ENCODE results near the gene DGAT2.

The DGAT2 gene

DNA sequence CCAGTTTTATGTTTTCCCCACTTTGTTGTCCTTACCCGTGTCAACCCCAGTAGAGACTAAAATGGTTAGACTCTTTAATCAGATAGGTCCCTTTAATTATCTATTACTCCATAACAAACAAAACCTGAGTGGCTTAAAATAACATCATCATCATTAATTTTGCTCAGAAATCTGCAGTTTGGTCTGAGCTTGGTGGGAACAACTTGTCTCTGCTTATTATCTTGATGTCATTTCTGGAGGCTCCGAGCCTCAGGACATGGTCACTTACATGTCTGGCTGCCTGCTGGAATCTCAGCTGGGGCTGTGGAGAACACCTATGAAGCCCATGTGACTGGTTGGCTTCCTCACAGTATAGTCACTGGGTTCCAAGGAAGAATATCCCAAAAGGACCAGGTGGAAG lies 73.2 kb downstream of the DGAT2 start:
- ChIA-PET POLR2A (ENCODE audit: low non-redundant PET) (no interaction called here), CTCF (no interaction called here)
- no peak for DNase-seq (ENCODE audit: low spot score)
- H3K27ac ChIP-seq: no peak overlapping the region
- TF ChIP-seq, protein P1, sequence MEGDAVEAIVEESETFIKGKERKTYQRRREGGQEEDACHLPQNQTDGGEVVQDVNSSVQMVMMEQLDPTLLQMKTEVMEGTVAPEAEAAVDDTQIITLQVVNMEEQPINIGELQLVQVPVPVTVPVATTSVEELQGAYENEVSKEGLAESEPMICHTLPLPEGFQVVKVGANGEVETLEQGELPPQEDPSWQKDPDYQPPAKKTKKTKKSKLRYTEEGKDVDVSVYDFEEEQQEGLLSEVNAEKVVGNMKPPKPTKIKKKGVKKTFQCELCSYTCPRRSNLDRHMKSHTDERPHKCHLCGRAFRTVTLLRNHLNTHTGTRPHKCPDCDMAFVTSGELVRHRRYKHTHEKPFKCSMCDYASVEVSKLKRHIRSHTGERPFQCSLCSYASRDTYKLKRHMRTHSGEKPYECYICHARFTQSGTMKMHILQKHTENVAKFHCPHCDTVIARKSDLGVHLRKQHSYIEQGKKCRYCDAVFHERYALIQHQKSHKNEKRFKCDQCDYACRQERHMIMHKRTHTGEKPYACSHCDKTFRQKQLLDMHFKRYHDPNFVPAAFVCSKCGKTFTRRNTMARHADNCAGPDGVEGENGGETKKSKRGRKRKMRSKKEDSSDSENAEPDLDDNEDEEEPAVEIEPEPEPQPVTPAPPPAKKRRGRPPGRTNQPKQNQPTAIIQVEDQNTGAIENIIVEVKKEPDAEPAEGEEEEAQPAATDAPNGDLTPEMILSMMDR (conservative IDR thresholded peaks at IDR 0.05; ENCODE audit: low read depth): no peak

DNA sequence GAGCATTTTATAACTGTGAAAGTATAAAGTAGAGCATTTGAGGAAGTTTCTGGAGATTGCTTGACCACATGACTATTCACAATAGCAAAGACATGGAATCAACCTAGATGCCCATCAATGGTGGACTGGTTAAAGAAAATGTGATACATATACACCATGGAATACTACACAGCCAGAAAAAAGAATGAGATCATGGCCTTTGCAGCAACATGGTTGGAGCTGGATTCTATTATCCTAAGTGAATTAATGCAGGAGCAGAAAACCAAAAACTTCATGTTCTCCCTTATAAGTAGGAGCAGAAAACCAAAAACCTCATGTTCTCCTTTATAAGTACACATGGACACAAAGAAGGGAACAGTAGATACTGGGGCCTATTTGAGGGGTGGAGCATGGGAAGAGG lies 76.7 kb downstream of the DGAT2 start:
- DNase-seq (ENCODE audit: low spot score): no peak
- H3K27ac ChIP-seq: no peak overlapping the region
- TF ChIP-seq, protein P1 (conservative IDR thresholded peaks at IDR 0.05; ENCODE audit: low read depth): no peak
- ChIA-PET POLR2A (ENCODE audit: low non-redundant PET) (no interaction called here), CTCF (interaction anchor here (0.5 to 0.6 kb wide), 3 partner anchors 10 to 1174 kb away, joined by 3 to 4 read pairs (median 3); no protein-coding TSS in a partner anchor)

DNA sequence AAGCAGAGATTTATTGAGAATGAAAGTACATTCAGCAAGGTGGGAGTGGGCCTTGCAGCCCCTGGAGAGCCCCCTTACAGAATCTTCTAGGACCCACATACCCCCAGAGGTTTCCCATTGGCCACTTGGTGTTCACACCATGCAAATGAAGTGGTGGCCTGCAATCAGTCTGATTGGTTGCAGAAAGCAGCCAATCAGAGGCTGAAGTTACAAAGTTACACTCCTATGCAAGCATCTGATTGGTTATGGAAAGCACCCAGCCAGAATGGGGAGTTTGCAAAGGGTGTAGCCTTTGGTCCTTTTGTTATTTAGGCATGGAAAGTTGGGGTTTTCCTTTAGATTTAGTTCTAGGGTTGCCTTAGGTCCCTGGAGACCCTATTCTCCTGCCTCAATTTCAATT lies 81.3 kb downstream of the DGAT2 start:
- DNase-seq (ENCODE audit: low spot score): no peak
- POLR2A ChIA-PET (ENCODE audit: low non-redundant PET): no interaction called here
- TF ChIP-seq, protein P1 (conservative IDR thresholded peaks at IDR 0.05; ENCODE audit: low read depth): no peak
- H3K27ac ChIP-seq: no peak overlapping the region
- CTCF ChIA-PET: no interaction called here

DNA sequence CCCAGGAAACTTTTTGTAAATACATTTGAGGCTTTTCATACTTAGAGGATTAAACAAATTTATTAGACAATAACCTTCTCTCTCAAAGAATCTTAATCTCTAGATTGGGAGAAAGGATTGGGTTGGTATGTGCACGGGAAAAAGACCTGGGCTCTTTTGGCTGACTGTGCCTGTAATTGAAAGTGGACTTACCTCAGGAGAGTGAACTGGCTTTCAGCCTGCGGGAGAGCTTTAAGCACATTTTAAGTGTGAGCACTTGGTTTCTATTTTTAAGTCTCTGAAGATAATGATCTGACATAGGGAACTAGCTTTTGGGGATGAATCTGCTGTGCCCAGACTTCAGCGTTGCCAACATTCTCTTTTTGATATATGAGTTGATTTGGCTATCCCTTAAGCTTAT lies 82.2 kb downstream of the DGAT2 start:
- ChIA-PET CTCF (interaction anchor here (1.0 kb wide), 1 partner anchor 145 kb away, joined by 7 read pairs; no protein-coding TSS in a partner anchor), POLR2A (ENCODE audit: low non-redundant PET) (no interaction called here)
- TF ChIP-seq, protein P1 (conservative IDR thresholded peaks at IDR 0.05; ENCODE audit: low read depth): no peak
- no peak for DNase-seq (ENCODE audit: low spot score)
- H3K27ac ChIP-seq: no peak overlapping the region
